Measurements from ENCODE around the gene FRMPD1. TPM values are rescaled to one million over a fixed set of nuclear protein-coding genes. Genes with fewer than 3 reads are reported as not detected.

The FRMPD1 gene
- total and polyA plus RNA-seq, 2 of the 4 experiments (the other 2 are of a cell fraction) = not detected

DNA sequence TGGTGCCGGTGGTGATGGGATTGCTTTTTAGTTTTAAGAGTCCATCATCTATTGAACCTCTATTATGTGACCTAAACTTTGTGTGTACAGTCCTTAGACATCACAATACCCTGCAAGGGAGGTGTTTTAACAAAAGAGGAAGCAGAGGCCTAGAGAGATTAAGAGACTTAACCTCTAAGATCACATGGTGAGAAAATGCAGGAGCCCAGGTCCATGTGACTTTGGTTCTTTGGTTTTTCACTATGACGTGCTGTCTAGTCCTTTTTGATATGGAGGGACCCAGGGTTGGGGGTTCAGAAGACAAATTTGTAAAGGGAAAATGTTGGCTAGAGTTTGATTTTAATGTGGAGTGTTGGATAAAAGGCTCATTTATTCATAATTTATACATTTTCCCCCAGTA is 68.8 kb downstream of the FRMPD1 start:
- CTCF ChIA-PET = no interaction called here
- ATAC-seq (ENCODE audit: low read depth) = no peak
- H3K36me3 ChIP-seq (ENCODE audit: control insufficient read depth, insufficient read depth, low read length) = no peaks in the 10 kb centered on the region

More for the DNA sequence above, 68.8 kb downstream of the FRMPD1 start:
- in situ Hi-C loops (cut with MboI; ENCODE audit: low sequenced_read_pairs) (no loop called here), dilution Hi-C loops (cut with HindIII; ENCODE audit: low sequenced_read_pairs, unreplicated experiment) (no loop called here), intact Hi-C loops (cut with micrococcal nuclease) (no loop called here)
- Histone ChIP-seq H3K9me1 (ENCODE audit: insufficient read depth, low read length) (no peaks in the 10 kb centered on the region), H2AK5ac (ENCODE audit: low read depth, low read length) (no peak overlapping the region), H3K4ac (ENCODE audit: low read depth, low read length) (no peak overlapping the region), H4K20me1 (ENCODE audit: insufficient read depth, low read length) (no peaks in the 10 kb centered on the region), H3K14ac (replicated peaks; ENCODE audit: low read depth, low read length) (no peak overlapping the region), H3K79me1 (ENCODE audit: low read depth in 1 of 2, low read length in 2 of 2) (no peaks in the 10 kb centered on the region), H3K27ac (ENCODE audit: insufficient read depth, low read length) (no peak overlapping the region), H3K4me1 (ENCODE audit: control insufficient read depth, insufficient read depth, low read length) (no peaks in the 10 kb centered on the region), H3K9ac (ENCODE audit: low read depth, low read length) (no peak overlapping the region), H2BK5ac (ENCODE audit: low read depth, low read length, poor library complexity, severe bottlenecking) (no peak overlapping the region), H3K9me3 (ENCODE audit: control insufficient read depth, insufficient read depth, low read length) (no peaks in the 10 kb centered on the region), H2BK20ac (ENCODE audit: low read depth, low read length) (no peak overlapping the region), H3K4me2 (ENCODE audit: low read depth, low read length) (no peak overlapping the region), H4K5ac (ENCODE audit: low read depth, low read length) (no peak overlapping the region), H2BK15ac (ENCODE audit: low read depth, low read length) (no peak overlapping the region), H4K91ac (ENCODE audit: insufficient read depth, low read depth, low read length) (no peak overlapping the region), H3K27me3 (ENCODE audit: control insufficient read depth, insufficient read depth, low read length) (peaks cover 24% of the 10 kb centered on the region), H2AFZ (replicated peaks; ENCODE audit: low read length, poor library complexity) (no peak overlapping the region), H2AK9ac (replicated peaks; ENCODE audit: low read depth, low read length, poor library complexity) (no peak overlapping the region), H3K56ac (ENCODE audit: extremely low read depth, insufficient read depth, low read length) (no peak overlapping the region), H4K8ac (ENCODE audit: low read depth in 2 of 2, low read length in 2 of 2) (no peak overlapping the region), H3K18ac (ENCODE audit: low read depth, low read length) (no peak overlapping the region), H2BK120ac (ENCODE audit: low read depth, low read length) (no peak overlapping the region), H3K23ac (ENCODE audit: low read depth, low read length) (no peak overlapping the region), H3K4me3 (ENCODE audit: insufficient read depth, low read depth, low read length) (no peak overlapping the region)
- DNase-seq = no peak
- POLR2A ChIA-PET (ENCODE audit: unreplicated experiment) = no interaction called here
- TF ChIP-seq, protein P1, sequence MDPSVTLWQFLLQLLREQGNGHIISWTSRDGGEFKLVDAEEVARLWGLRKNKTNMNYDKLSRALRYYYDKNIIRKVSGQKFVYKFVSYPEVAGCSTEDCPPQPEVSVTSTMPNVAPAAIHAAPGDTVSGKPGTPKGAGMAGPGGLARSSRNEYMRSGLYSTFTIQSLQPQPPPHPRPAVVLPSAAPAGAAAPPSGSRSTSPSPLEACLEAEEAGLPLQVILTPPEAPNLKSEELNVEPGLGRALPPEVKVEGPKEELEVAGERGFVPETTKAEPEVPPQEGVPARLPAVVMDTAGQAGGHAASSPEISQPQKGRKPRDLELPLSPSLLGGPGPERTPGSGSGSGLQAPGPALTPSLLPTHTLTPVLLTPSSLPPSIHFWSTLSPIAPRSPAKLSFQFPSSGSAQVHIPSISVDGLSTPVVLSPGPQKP (IDR thresholded peaks at IDR 0.05; ENCODE audit: borderline replicate concordance, low read depth, low read length) = no peak
- TF ChIP-seq, protein P2, sequence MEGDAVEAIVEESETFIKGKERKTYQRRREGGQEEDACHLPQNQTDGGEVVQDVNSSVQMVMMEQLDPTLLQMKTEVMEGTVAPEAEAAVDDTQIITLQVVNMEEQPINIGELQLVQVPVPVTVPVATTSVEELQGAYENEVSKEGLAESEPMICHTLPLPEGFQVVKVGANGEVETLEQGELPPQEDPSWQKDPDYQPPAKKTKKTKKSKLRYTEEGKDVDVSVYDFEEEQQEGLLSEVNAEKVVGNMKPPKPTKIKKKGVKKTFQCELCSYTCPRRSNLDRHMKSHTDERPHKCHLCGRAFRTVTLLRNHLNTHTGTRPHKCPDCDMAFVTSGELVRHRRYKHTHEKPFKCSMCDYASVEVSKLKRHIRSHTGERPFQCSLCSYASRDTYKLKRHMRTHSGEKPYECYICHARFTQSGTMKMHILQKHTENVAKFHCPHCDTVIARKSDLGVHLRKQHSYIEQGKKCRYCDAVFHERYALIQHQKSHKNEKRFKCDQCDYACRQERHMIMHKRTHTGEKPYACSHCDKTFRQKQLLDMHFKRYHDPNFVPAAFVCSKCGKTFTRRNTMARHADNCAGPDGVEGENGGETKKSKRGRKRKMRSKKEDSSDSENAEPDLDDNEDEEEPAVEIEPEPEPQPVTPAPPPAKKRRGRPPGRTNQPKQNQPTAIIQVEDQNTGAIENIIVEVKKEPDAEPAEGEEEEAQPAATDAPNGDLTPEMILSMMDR (conservative IDR thresholded peaks at IDR 0.05; ENCODE audit: low read depth, low read length) = no peak
- TF ChIP-seq RCOR1 (IDR thresholded peaks at IDR 0.05; ENCODE audit: insufficient replicate concordance, low read length) = no peak
- TF ChIP-seq NFE2L2 (IDR thresholded peaks at IDR 0.05; ENCODE audit: low read depth, low read length) = no peak
- TF ChIP-seq CHD1 (IDR thresholded peaks at IDR 0.05; ENCODE audit: low read depth, low read length) = no peak
- TF ChIP-seq, protein P3, sequence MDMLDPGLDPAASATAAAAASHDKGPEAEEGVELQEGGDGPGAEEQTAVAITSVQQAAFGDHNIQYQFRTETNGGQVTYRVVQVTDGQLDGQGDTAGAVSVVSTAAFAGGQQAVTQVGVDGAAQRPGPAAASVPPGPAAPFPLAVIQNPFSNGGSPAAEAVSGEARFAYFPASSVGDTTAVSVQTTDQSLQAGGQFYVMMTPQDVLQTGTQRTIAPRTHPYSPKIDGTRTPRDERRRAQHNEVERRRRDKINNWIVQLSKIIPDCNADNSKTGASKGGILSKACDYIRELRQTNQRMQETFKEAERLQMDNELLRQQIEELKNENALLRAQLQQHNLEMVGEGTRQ (IDR thresholded peaks at IDR 0.05; ENCODE audit: low read depth, low read length) = no peak
- no peak for TF ChIP-seq RAD21 (IDR thresholded peaks at IDR 0.05; ENCODE audit: low read length)
- no peak for TF ChIP-seq RFX5 (IDR thresholded peaks at IDR 0.05; ENCODE audit: low read depth, low read length)
- TF ChIP-seq FOS (IDR thresholded peaks at IDR 0.05; ENCODE audit: low read depth, low read length) = no peak
- TF ChIP-seq CEBPB (IDR thresholded peaks at IDR 0.05; ENCODE audit: low read depth, low read length) = no peak
- no peak for TF ChIP-seq POLR2A (IDR thresholded peaks at IDR 0.05; ENCODE audit: low read depth, low read length)
- TF ChIP-seq SMC3 (IDR thresholded peaks at IDR 0.05; ENCODE audit: low read depth, low read length) = no peak
- TF ChIP-seq MAFK (IDR thresholded peaks at IDR 0.05; ENCODE audit: low read depth, low read length) = no peak
- no peak for TF ChIP-seq MXI1 (IDR thresholded peaks at IDR 0.05; ENCODE audit: borderline replicate concordance, low read depth, low read length)
- no peak for TF ChIP-seq MAZ (IDR thresholded peaks at IDR 0.05; ENCODE audit: borderline replicate concordance, low read depth, low read length)
- no peak for TF ChIP-seq BHLHE40 (IDR thresholded peaks at IDR 0.05; ENCODE audit: low read depth, low read length)
- no CpG with 5 or more reads among the region's 2 CpGs for WGBS, 2 experiments (ENCODE audit: extremely low coverage in 2 of 2, insufficient read length in 1 of 2)
- BruUV-seq (replicated peaks) = no TSS peak

All from IMR-90 (cell line).